T follicular helper cell (primary cell): ENCODE measurements around the gene ANAPC4.

ENCODE experiments used
- DNase-seq: peaks from one replicate; pipeline ENCODE4 v3.0.0-alpha.2; 2020; ENCODE audit warnings: low read depth

ANAPC4 gene

GRCh38 chr4:25378437-25378743 is 1.3 kb downstream of the ANAPC4 start:
- DNase-seq: no peak

GRCh38 chr4:25379591-25379990 is 2.5 kb downstream of the ANAPC4 start:
- DNase-seq: no peak

GRCh38 chr4:25383647-25384046 is 6.6 kb downstream of the ANAPC4 start:
- DNase-seq: no peak

GRCh38 chr4:25386926-25387325 is 9.9 kb downstream of the ANAPC4 start:
- DNase-seq: no peak

- DNase-seq: no peak
Measured at GRCh38 chr4:25397305-25397704, 20.2 kb downstream of the ANAPC4 start.

GRCh38 chr4:25399510-25399909 is 22.4 kb downstream of the ANAPC4 start:
- no peak for DNase-seq

- DNase-seq: no peak
Measured at GRCh38 chr4:25401066-25401465, 24.0 kb downstream of the ANAPC4 start.

- no peak for DNase-seq
Measured at GRCh38 chr4:25402521-25402920, 25.5 kb downstream of the ANAPC4 start.

- DNase-seq: no peak
Measured at GRCh38 chr4:25403699-25404098, 26.6 kb downstream of the ANAPC4 start.

- no peak for DNase-seq
Measured at GRCh38 chr4:25405453-25405852, 28.4 kb downstream of the ANAPC4 start.

- no peak for DNase-seq
Measured at GRCh38 chr4:25406081-25406692, 29.1 kb downstream of the ANAPC4 start.

GRCh38 chr4:25410820-25411529 is 33.9 kb downstream of the ANAPC4 start:
- no peak for DNase-seq

- no peak for DNase-seq
Measured at GRCh38 chr4:25413261-25413660, 36.2 kb downstream of the ANAPC4 start.

- no peak for DNase-seq
Measured at GRCh38 chr4:25417014-25417413, 40.0 kb downstream of the ANAPC4 start.

- DNase-seq: no peak
Measured at GRCh38 chr4:25420931-25421330, 43.9 kb downstream of the ANAPC4 start.

- no peak for DNase-seq
Measured at GRCh38 chr4:25421816-25422525, 44.9 kb downstream of the ANAPC4 start.

- no peak for DNase-seq
Measured at GRCh38 chr4:25423548-25423947, 46.5 kb downstream of the ANAPC4 start.

- DNase-seq: no peak
Measured at GRCh38 chr4:25424539-25425228, 47.6 kb downstream of the ANAPC4 start.

GRCh38 chr4:25425361-25425760 is 48.3 kb downstream of the ANAPC4 start:
- DNase-seq: no peak

GRCh38 chr4:25427871-25428270 is 50.8 kb downstream of the ANAPC4 start:
- DNase-seq: no peak

- no peak for DNase-seq
Measured at GRCh38 chr4:25430630-25431029, 53.6 kb downstream of the ANAPC4 start.

- no peak for DNase-seq
Measured at GRCh38 chr4:25433966-25434827, 57.1 kb downstream of the ANAPC4 start.
